IMR-90 (cell line): ENCODE measurements around the gene MTERF2. TPM values are rescaled to one million over a fixed set of nuclear protein-coding genes. Genes with fewer than 3 reads are reported as not detected.

Experiments used
- ATAC-seq: fragments of 200-7000 bp; cut with Tn5 transposase; 2 replicates; pipeline ENCODE4 v1.9.1; 2020; ENCODE audit warnings: low read depth, mild to moderate bottlenecking, moderate library complexity
- BruUV-seq: library from RNA; stranded (reverse); fragments of 400-500 nt; replicated peaks from 2 replicates; lab custom pipeline; 2021; lab: Mats Ljungman, UMichigan
- CTCF ChIA-PET: fragments of 300-600 bp; formaldehyde crosslinking; extraction: SDS; loops from one replicate; lab custom pipeline; 2021; ENCODE audit warnings: antibody characterized with exemption; lab: Yijun Ruan, JAX
- POLR2A ChIA-PET: fragments of 300-600 bp; sonication (Branson Sonifier 250); formaldehyde crosslinking; loops from one replicate; lab custom pipeline; 2022; ENCODE audit warnings: antibody characterized with exemption; ENCODE audit not compliant: unreplicated experiment; lab: Charles Lee
- DNase-seq: peaks from one replicate; pipeline ENCODE4 v3.0.0; 2013
- H2AFZ ChIP-seq: replicated peaks from 2 replicates; pipeline ENCODE3; 2013; ENCODE audit warnings: low read length, mild to moderate bottlenecking; ENCODE audit not compliant: poor library complexity
- H2AK5ac ChIP-seq: 2 replicates; pipeline ENCODE4 v1.6.1; 2013; ENCODE audit warnings: low read depth, low read length, inconsistent platforms
- H2AK9ac ChIP-seq: replicated peaks from 2 replicates; pipeline ENCODE3; 2013; ENCODE audit warnings: mild to moderate bottlenecking, low read depth, low read length, moderate library complexity; ENCODE audit not compliant: poor library complexity
- H2BK120ac ChIP-seq: 2 replicates; pipeline ENCODE4 v1.6.1; 2013; ENCODE audit warnings: low read depth, low read length, inconsistent platforms
- H2BK15ac ChIP-seq: 3 replicates; pipeline ENCODE4 v1.6.1; 2013; ENCODE audit warnings: low read depth, low read length, inconsistent platforms
- H2BK20ac ChIP-seq: 2 replicates; pipeline ENCODE4 v1.6.1; 2013; ENCODE audit warnings: low read depth, mild to moderate bottlenecking, inconsistent platforms, low read length, moderate library complexity
- H2BK5ac ChIP-seq: 2 replicates; pipeline ENCODE4 v1.6.1; 2013; ENCODE audit warnings: mild to moderate bottlenecking, low read depth, low read length, inconsistent platforms; ENCODE audit not compliant: poor library complexity, severe bottlenecking
- H3K14ac ChIP-seq: replicated peaks from 2 replicates; pipeline ENCODE4 v1.6.1; 2013; ENCODE audit warnings: low read depth, low read length, inconsistent platforms
- H3K18ac ChIP-seq: 2 replicates; pipeline ENCODE4 v1.6.1; 2013; ENCODE audit warnings: low read depth, low read length, control low read depth
- H3K23ac ChIP-seq: 2 replicates; pipeline ENCODE4 v1.6.1; 2013; ENCODE audit warnings: low read depth, low read length, inconsistent platforms
- H3K27ac ChIP-seq: 2 replicates; pipeline ENCODE4 v1.5.1; 2013; ENCODE audit warnings: mild to moderate bottlenecking, control low read depth, low read length; ENCODE audit not compliant: insufficient read depth
- H3K27me3 ChIP-seq: 2 replicates; pipeline ENCODE4 v1.6.1; 2013; ENCODE audit warnings: low read length; ENCODE audit not compliant: control insufficient read depth, insufficient read depth
- H3K36me3 ChIP-seq: 2 replicates; pipeline ENCODE4 v1.6.1; 2013; ENCODE audit warnings: low read length, mixed read lengths; ENCODE audit not compliant: control insufficient read depth, insufficient read depth
- H3K4ac ChIP-seq: 2 replicates; pipeline ENCODE4 v1.6.1; 2013; ENCODE audit warnings: low read depth, low read length, inconsistent platforms
- H3K4me1 ChIP-seq: 2 replicates; pipeline ENCODE4 v1.6.1; 2013; ENCODE audit warnings: low read length, mixed read lengths; ENCODE audit not compliant: control insufficient read depth, insufficient read depth
- H3K4me2 ChIP-seq: 2 replicates; pipeline ENCODE4 v1.6.1; 2013; ENCODE audit warnings: low read depth, mild to moderate bottlenecking, control low read depth, low read length, moderate library complexity
- H3K4me3 ChIP-seq: 2 replicates; pipeline ENCODE4 v1.5.1; 2013; ENCODE audit warnings: low read depth, mild to moderate bottlenecking, control low read depth, low read length, moderate library complexity; ENCODE audit not compliant: insufficient read depth
- H3K56ac ChIP-seq: 2 replicates; pipeline ENCODE4 v1.6.1; 2013; ENCODE audit warnings: low read length, inconsistent platforms; ENCODE audit not compliant: insufficient read depth; ENCODE audit errors: extremely low read depth
- H3K79me1 ChIP-seq, 2 experiments: 2 replicates each; pipeline ENCODE4 v1.6.1; 2013; ENCODE audit warnings: low read length in 2 of 2, inconsistent platforms in 1 of 2, low read depth in 1 of 2
- H3K9ac ChIP-seq: 2 replicates; pipeline ENCODE4 v1.6.1; 2013; ENCODE audit warnings: low read depth, low read length, control low read depth
- H3K9me1 ChIP-seq: 2 replicates; pipeline ENCODE4 v1.6.1; 2013; ENCODE audit warnings: low read length, inconsistent platforms; ENCODE audit not compliant: insufficient read depth
- H3K9me3 ChIP-seq: 2 replicates; pipeline ENCODE4 v1.6.1; 2013; ENCODE audit warnings: low read length; ENCODE audit not compliant: control insufficient read depth, insufficient read depth
- H4K20me1 ChIP-seq: 2 replicates; pipeline ENCODE4 v1.6.1; 2013; ENCODE audit warnings: low read length, inconsistent platforms; ENCODE audit not compliant: insufficient read depth
- H4K5ac ChIP-seq: 2 replicates; pipeline ENCODE4 v1.6.1; 2013; ENCODE audit warnings: mild to moderate bottlenecking, low read depth, low read length, control low read depth
- H4K8ac ChIP-seq, 2 experiments: 2 replicates each; pipeline ENCODE4 v1.6.1; 2013; ENCODE audit warnings: low read depth in 2 of 2, low read length in 2 of 2, control low read depth in 1 of 2, inconsistent platforms in 1 of 2
- H4K91ac ChIP-seq: 2 replicates; pipeline ENCODE4 v1.6.1; 2013; ENCODE audit warnings: low read depth, low read length, inconsistent platforms; ENCODE audit not compliant: insufficient read depth
- BHLHE40 ChIP-seq: fragments of 150-350 bp; IDR thresholded peaks from 2 replicates; pipeline ENCODE4 v1.6.1; 2016; ENCODE audit warnings: mild to moderate bottlenecking, low read depth, low read length
- CHD1 ChIP-seq: IDR thresholded peaks from 2 replicates; pipeline ENCODE4 v1.6.1; 2012; ENCODE audit warnings: low read depth, low read length, improper control_type of control experiment
- CTCF ChIP-seq: conservative IDR thresholded peaks from 2 replicates; pipeline ENCODE4 v1.5.1; 2012; ENCODE audit warnings: mild to moderate bottlenecking, low read depth, low read length, improper control_type of control experiment
- FOS ChIP-seq: fragments of 150-350 bp; IDR thresholded peaks from 2 replicates; pipeline ENCODE4 v1.6.1; 2016; ENCODE audit warnings: low read depth, low read length
- MAZ ChIP-seq: IDR thresholded peaks from 2 replicates; pipeline ENCODE4 v1.6.1; 2012; ENCODE audit warnings: low read depth, mild to moderate bottlenecking, low read length, improper control_type of control experiment, moderate library complexity, borderline replicate concordance
- MXI1 ChIP-seq: IDR thresholded peaks from 2 replicates; pipeline ENCODE4 v1.6.1; 2012; ENCODE audit warnings: low read depth, mild to moderate bottlenecking, low read length, moderate library complexity, borderline replicate concordance
- NFE2L2 ChIP-seq: fragments of 150-350 bp; IDR thresholded peaks from 2 replicates; pipeline ENCODE4 v1.6.1; 2016; ENCODE audit warnings: low read depth, mild to moderate bottlenecking, low read length
- POLR2A ChIP-seq: IDR thresholded peaks from 2 replicates; pipeline ENCODE4 v1.6.1; 2012; ENCODE audit warnings: mild to moderate bottlenecking, low read depth, low read length
- RAD21 ChIP-seq: IDR thresholded peaks from 2 replicates; pipeline ENCODE4 v1.6.1; 2012; ENCODE audit warnings: low read length, improper control_type of control experiment
- RCOR1 ChIP-seq: IDR thresholded peaks from 2 replicates; pipeline ENCODE4 v1.6.1; 2012; ENCODE audit warnings: mild to moderate bottlenecking, low read length, improper control_type of control experiment; ENCODE audit not compliant: insufficient replicate concordance
- RFX5 ChIP-seq: IDR thresholded peaks from 2 replicates; pipeline ENCODE4 v1.8.0; 2012; ENCODE audit warnings: low read depth, mild to moderate bottlenecking, low read length, moderate library complexity
- SMC3 ChIP-seq: fragments of 150-350 bp; IDR thresholded peaks from 2 replicates; pipeline ENCODE4 v1.6.1; 2016; ENCODE audit warnings: low read depth, mild to moderate bottlenecking, antibody characterized with exemption, low read length, moderate library complexity
- USF2 ChIP-seq: fragments of 150-350 bp; IDR thresholded peaks from 2 replicates; pipeline ENCODE4 v1.6.1; 2017; ENCODE audit warnings: mild to moderate bottlenecking, antibody characterized with exemption, low read length, low read depth
- WGBS, 2 experiments: methylation state at CpG; one replicate each; pipeline versions ENCODE4 v1.1.5 to v1.1.7; 2013; ENCODE audit warnings: missing lambda C conversion rate in 2 of 2; ENCODE audit not compliant: insufficient read length in 1 of 2; ENCODE audit errors: extremely low coverage in 2 of 2; 5-methylcytosine and 5-hydroxymethylcytosine counted together
- dilution Hi-C: fragments of 300-500 bp; cut with HindIII; formaldehyde crosslinking; loops from one replicate; pipeline ENCODE4 v1.14.3; 2018; ENCODE audit warnings: low sequenced_read_pairs; ENCODE audit not compliant: unreplicated experiment
- in situ Hi-C: fragments of 300-500 bp; cut with MboI; formaldehyde crosslinking; loops from 3 replicates; pipeline ENCODE4 v1.14.3; 2019; ENCODE audit warnings: low sequenced_read_pairs, inconsistent platforms, mixed read lengths
- intact Hi-C: fragments of 100-400 bp; cut with micrococcal nuclease; formaldehyde crosslinking; loops from 2 replicates; pipeline ENCODE4 v1.10.0; 2022
- polyA plus RNA-seq, 3 experiments: library from polyadenylated mRNA; depleted of rRNA; stranded (reverse); fragments of >200 nt; gene quantifications; 2 replicates each; pipeline ENCODE4 v1.2.3, GENCODE V29; 2012; ENCODE audit warnings: low replicate concordance in 1 of 3
- total RNA-seq: library from RNA; depleted of rRNA; stranded (reverse); fragments of >200 nt; gene quantifications from 2 replicates; pipeline ENCODE4 v1.2.3, GENCODE V29; 2012

Gene MTERF2
- total and polyA plus RNA-seq, 2 of the 4 experiments (the other 2 are of a cell fraction) = 3.0 to 3.8 TPM

- in situ Hi-C loops (no loop called here), intact Hi-C loops (no loop called here), dilution Hi-C loops (no loop called here)
- no peak overlapping the region for H3K9ac ChIP-seq
- H3K4ac ChIP-seq = no peak overlapping the region
- no peak overlapping the region for H3K56ac ChIP-seq
- ChIA-PET CTCF (interaction anchor here (0.6 kb wide), 1 partner anchor 10 kb away, joined by 5 read pairs; no protein-coding TSS in a partner anchor), POLR2A (no interaction called here)
- H4K91ac ChIP-seq = no peak overlapping the region
- no peaks in the 10 kb centered on the region for H3K79me1 ChIP-seq
- WGBS, 2 experiments = 50% methylated on average over 2 of the region's 6 CpGs; no CpG with 5 or more reads in 1 of the 2 experiments
- H3K4me1 ChIP-seq = no peaks in the 10 kb centered on the region
- no peak for DNase-seq
- H3K4me3 ChIP-seq = no peak overlapping the region
- H3K14ac ChIP-seq = no peak overlapping the region
- H2AK5ac ChIP-seq = no peak overlapping the region
- H3K9me3 ChIP-seq = no peaks in the 10 kb centered on the region
- H3K27ac ChIP-seq = no peak overlapping the region
- H2AFZ ChIP-seq = no peak overlapping the region
- H3K9me1 ChIP-seq = no peaks in the 10 kb centered on the region
- no peak overlapping the region for H2AK9ac ChIP-seq
- no peak overlapping the region for H4K5ac ChIP-seq
- H3K23ac ChIP-seq = no peak overlapping the region
- H2BK20ac ChIP-seq = no peak overlapping the region
- no peaks in the 10 kb centered on the region for H3K36me3 ChIP-seq
- no peak overlapping the region for H2BK15ac ChIP-seq
- no peak for TF ChIP-seq MAZ
- TF ChIP-seq CTCF = no peak
- no peak for TF ChIP-seq NFE2L2
- TF ChIP-seq FOS = no peak
- no peak for TF ChIP-seq MXI1
- TF ChIP-seq CHD1 = no peak
- TF ChIP-seq POLR2A = no peak
- TF ChIP-seq RAD21 = no peak
- no peak for TF ChIP-seq BHLHE40
- no peak for TF ChIP-seq SMC3
- TF ChIP-seq RCOR1 = no peak
- no peak for TF ChIP-seq RFX5
- no peak for TF ChIP-seq USF2
- BruUV-seq = no TSS peak
- no peak overlapping the region for H2BK120ac ChIP-seq
- 0 out of 2 replicates have a peak, but pooled peaks cover 2% of the 10 kb centered on the region for H3K27me3 ChIP-seq
- H4K20me1 ChIP-seq = no peaks in the 10 kb centered on the region
- H3K4me2 ChIP-seq = no peak overlapping the region
- ATAC-seq = no peak
- H4K8ac ChIP-seq = no peak overlapping the region
- no peak overlapping the region for H3K18ac ChIP-seq
- no peak overlapping the region for H2BK5ac ChIP-seq
Observed at GRCh38 chr12:106941481-106942156, 45.3 kb downstream of the MTERF2 start.
